Activated B cell treated with CpG ODN at 0.5 μM for 24 hours (primary cell): ENCODE data around the gene PFN1. TPM values are rescaled to one million over a fixed set of nuclear protein-coding genes. Genes with fewer than 3 reads are reported as not detected.
A peak's percentile ranks its signal among the peaks of the same experiment; 100 is the strongest.

Experiments
- ATAC-seq: fragments of 200-7000 bp; cut with Tn5 transposase; one replicate; pipeline ENCODE4 v1.10.0; 2021; ENCODE audit warnings: low read depth, mild to moderate bottlenecking, moderate library complexity
- CTCF ChIA-PET: fragments of 350-600 bp; sonication (Branson Sonifier 250); formaldehyde crosslinking; loops from one replicate; lab custom pipeline; 2021; ENCODE audit warnings: antibody characterized with exemption; lab: Charles Lee
- POLR2A ChIA-PET: fragments of 350-600 bp; sonication (Branson Sonifier 250); formaldehyde crosslinking; loops from one replicate; lab custom pipeline; 2021; ENCODE audit warnings: antibody characterized with exemption; lab: Charles Lee
- DNase-seq: peaks from one replicate; pipeline ENCODE4 v3.0.0; 2022
- H3K27ac Mint-ChIP-seq: one replicate; pipeline ENCODE4 v1.8.0; 2020; ENCODE audit warnings: mixed read lengths
- H3K27me3 Mint-ChIP-seq: one replicate; pipeline ENCODE4 v1.8.0; 2021; ENCODE audit warnings: mixed read lengths
- H3K36me3 Mint-ChIP-seq: one replicate; pipeline ENCODE4 v1.8.0; 2021; ENCODE audit warnings: low read depth, mixed read lengths
- H3K4me1 Mint-ChIP-seq: one replicate; pipeline ENCODE4 v1.8.0; 2021; ENCODE audit warnings: mixed read lengths
- H3K4me3 Mint-ChIP-seq: one replicate; pipeline ENCODE4 v1.8.0; 2020; ENCODE audit warnings: mild to moderate bottlenecking, mixed read lengths
- H3K9me3 Mint-ChIP-seq: one replicate; pipeline ENCODE4 v1.8.0; 2020; ENCODE audit warnings: mixed read lengths
- CTCF ChIP-seq: fragments of 200-600 bp; IDR thresholded peaks from one replicate; pipeline ENCODE4 v1.8.0; 2022; ENCODE audit warnings: antibody characterized with exemption, mild to moderate bottlenecking
- intact Hi-C: fragments of 100-400 bp; cut with micrococcal nuclease; formaldehyde crosslinking; loops from one replicate; pipeline ENCODE4 v1.15.1; 2024
- total RNA-seq: library from RNA; stranded (reverse); gene quantifications from 2 replicates; pipeline ENCODE4 v1.2.3, GENCODE V29; 2022

PFN1 gene
- total RNA-seq, 1 donor from 2014 or later: 1,072 TPM

DNA sequence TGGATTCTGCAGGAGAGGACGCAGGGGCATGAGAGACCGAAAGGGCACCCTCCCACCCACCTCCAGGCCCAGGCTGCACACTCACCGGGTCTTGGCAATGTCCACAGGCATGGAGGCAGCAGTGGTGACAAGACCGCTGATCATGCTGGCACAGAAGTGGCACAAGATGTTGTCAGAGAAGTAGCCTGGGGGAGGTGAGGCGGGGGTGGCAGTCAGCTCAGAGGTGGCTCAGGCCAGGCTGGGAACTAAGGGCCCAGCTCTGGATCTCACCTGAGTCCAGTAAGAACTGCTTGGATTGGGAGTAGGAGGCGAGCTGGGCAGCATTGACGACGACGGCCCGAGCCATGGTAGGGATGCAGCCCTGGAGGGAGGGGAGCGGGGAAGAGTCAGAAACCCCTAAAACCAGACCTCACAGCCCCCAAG, 10.2 kb downstream of the PFN1 start:
- peaks cover 10% of the 10 kb centered on the region for H3K27me3 Mint-ChIP-seq
- ChIA-PET POLR2A (interaction anchor here (0.6 to 3.1 kb wide), 3 partner anchors 11 to 289 kb away, joined by 3 to 104 read pairs (median 5); partner anchors contain the start of genes ENO3 and PFN1), CTCF (no interaction called here)

DNA sequence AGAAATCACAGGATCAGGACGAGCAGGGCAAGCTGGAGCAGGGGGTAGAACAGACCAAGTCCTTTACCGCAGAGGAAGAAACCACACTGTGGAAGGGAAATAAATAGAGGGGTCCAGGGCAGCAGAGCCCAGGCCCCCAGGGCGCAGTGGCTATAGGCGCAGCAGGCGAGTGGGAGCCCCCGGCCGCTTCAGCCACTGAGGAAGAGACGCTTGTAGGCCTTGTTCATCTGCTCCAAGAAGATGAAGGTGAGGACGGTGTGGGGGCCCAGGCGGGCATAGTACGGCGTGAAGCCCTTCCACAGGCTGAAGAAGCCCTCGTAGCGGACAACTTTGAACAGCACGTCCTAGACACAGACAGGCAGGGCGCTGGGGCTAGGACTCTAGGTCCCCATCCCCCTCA, 10.8 kb downstream of the PFN1 start:
- Mint-ChIP-seq H3K27ac (no peak overlapping the region), H3K36me3 (peaks cover 52% of the 10 kb centered on the region), H3K9me3 (no peaks in the 10 kb centered on the region), H3K4me1 (peaks cover 64% of the 10 kb centered on the region), H3K27me3 (peaks cover 15% of the 10 kb centered on the region), H3K4me3 (no peak overlapping the region)
- TF ChIP-seq CTCF: no peak
- ATAC-seq (no peak), DNase-seq (no peak)
- ChIA-PET POLR2A (interaction anchor here (0.6 to 2.4 kb wide), 3 partner anchors 11 to 289 kb away, joined by 3 to 8 read pairs (median 6); partner anchors contain the start of genes PFN1 and SPAG7), CTCF (interaction anchor here (1.5 kb wide), 1 partner anchor 28 kb away, joined by 3 read pairs; no protein-coding TSS in a partner anchor)
- intact Hi-C loops: no loop called here

More for the DNA sequence above, 10.2 kb downstream of the PFN1 start:
- no peak for TF ChIP-seq CTCF
- Mint-ChIP-seq H3K36me3 (peaks cover 57% of the 10 kb centered on the region), H3K9me3 (no peaks in the 10 kb centered on the region), H3K27ac (no peak overlapping the region), H3K4me1 (peaks cover 65% of the 10 kb centered on the region), H3K4me3 (peak overlapping the region; percentile 97)
- intact Hi-C loops: no loop called here
- no peak for DNase-seq
- ATAC-seq: no peak

- Mint-ChIP-seq H3K4me3 (no peak overlapping the region), H3K4me1 (peaks cover 62% of the 10 kb centered on the region), H3K27ac (no peak overlapping the region), H3K27me3 (peaks cover 15% of the 10 kb centered on the region), H3K36me3 (peaks cover 42% of the 10 kb centered on the region), H3K9me3 (no peaks in the 10 kb centered on the region)
- intact Hi-C loops: no loop called here
- ATAC-seq (no peak), DNase-seq (no peak)
- no peak for TF ChIP-seq CTCF
- POLR2A ChIA-PET: interaction anchor here (1.4 to 2.4 kb wide), 3 partner anchors 8 to 31 kb away, joined by 3 to 8 read pairs (median 6); partner anchors contain the start of genes PFN1 and SPAG7
- CTCF ChIA-PET: interaction anchor here (1.5 kb wide), 1 partner anchor 27 kb away, joined by 3 read pairs; no protein-coding TSS in a partner anchor
Measured at GRCh38 chr17:4936436-4936835, 11.9 kb downstream of the PFN1 start.

- intact Hi-C loops: no loop called here
- Mint-ChIP-seq H3K4me3 (no peak overlapping the region), H3K9me3 (no peaks in the 10 kb centered on the region), H3K4me1 (peaks cover 57% of the 10 kb centered on the region), H3K27me3 (peaks cover 15% of the 10 kb centered on the region), H3K36me3 (peaks cover 35% of the 10 kb centered on the region), H3K27ac (no peak overlapping the region)
- TF ChIP-seq CTCF: no peak
- POLR2A ChIA-PET: interaction anchor here (0.5 to 2.4 kb wide), 5 partner anchors 9 to 62 kb away, joined by 3 to 8 read pairs (median 4); partner anchors contain the start of genes KIF1C, PFN1 and SPAG7
- CTCF ChIA-PET: no interaction called here
- DNase-seq: no peak
- no peak for ATAC-seq
Measured at GRCh38 chr17:4935650-4936049, 12.7 kb downstream of the PFN1 start.

GRCh38 chr17:4934173-4934979, 14.0 kb downstream of the PFN1 start:
- intact Hi-C loops: loop anchor here (5.0 kb wide), 1 partner anchor 33 kb away; the partner anchor contains the start of gene SPAG7

More at GRCh38 chr17:4934173-4934979, 14.0 kb downstream of the PFN1 start:
- CTCF ChIA-PET: no interaction called here
- Mint-ChIP-seq H3K4me1 (peaks cover 48% of the 10 kb centered on the region), H3K27me3 (peaks cover 15% of the 10 kb centered on the region), H3K4me3 (no peak overlapping the region), H3K9me3 (no peaks in the 10 kb centered on the region), H3K27ac (no peak overlapping the region), H3K36me3 (peaks cover 28% of the 10 kb centered on the region)
- ATAC-seq: peak; percentile 21
- POLR2A ChIA-PET: interaction anchor here (0.6 to 1.2 kb wide), 3 partner anchors 14 to 834 kb away, joined by 4 to 6 read pairs (median 4); partner anchors contain the start of gene PFN1
- DNase-seq: no peak
- TF ChIP-seq CTCF: no peak
